ENCODE measurements around the gene TFCP2L1. TPM values are rescaled to one million over a fixed set of nuclear protein-coding genes. Genes with fewer than 3 reads are reported as not detected.

Gene TFCP2L1
- total RNA-seq, 4 donors from 2014 or later: 0.31 to 5.7 (median 0.41) TPM

GRCh38 chr2:121281694-121282093 lies 3.3 kb downstream of the TFCP2L1 start:
- 67 to 95% methylated on average over 3 to 4 of the region's 7 CpGs for WGBS, 2 donors (ENCODE audit: low coverage in 1 of 2)
- Histone ChIP-seq H3K36me3 (no peaks in the 10 kb centered on the region), H3K4me3 (no peak overlapping the region), H3K4me1 (peaks cover 0 to 16% (median 8%) of the 10 kb centered on the region in 3 donors), H3K27me3 (peaks cover 73% of the 10 kb centered on the region), H3K27ac (no peak overlapping the region), H3K9me3 (no peaks in the 10 kb centered on the region)
- TF ChIP-seq POLR2AphosphoS5 (IDR thresholded peaks at IDR 0.05): no peak
- no peak for TF ChIP-seq POLR2A (IDR thresholded peaks at IDR 0.05)
- no peak for TF ChIP-seq EP300 (IDR thresholded peaks at IDR 0.05)
- TF ChIP-seq, protein P1, sequence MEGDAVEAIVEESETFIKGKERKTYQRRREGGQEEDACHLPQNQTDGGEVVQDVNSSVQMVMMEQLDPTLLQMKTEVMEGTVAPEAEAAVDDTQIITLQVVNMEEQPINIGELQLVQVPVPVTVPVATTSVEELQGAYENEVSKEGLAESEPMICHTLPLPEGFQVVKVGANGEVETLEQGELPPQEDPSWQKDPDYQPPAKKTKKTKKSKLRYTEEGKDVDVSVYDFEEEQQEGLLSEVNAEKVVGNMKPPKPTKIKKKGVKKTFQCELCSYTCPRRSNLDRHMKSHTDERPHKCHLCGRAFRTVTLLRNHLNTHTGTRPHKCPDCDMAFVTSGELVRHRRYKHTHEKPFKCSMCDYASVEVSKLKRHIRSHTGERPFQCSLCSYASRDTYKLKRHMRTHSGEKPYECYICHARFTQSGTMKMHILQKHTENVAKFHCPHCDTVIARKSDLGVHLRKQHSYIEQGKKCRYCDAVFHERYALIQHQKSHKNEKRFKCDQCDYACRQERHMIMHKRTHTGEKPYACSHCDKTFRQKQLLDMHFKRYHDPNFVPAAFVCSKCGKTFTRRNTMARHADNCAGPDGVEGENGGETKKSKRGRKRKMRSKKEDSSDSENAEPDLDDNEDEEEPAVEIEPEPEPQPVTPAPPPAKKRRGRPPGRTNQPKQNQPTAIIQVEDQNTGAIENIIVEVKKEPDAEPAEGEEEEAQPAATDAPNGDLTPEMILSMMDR (IDR thresholded peaks at IDR 0.05): no peak
- ATAC-seq: no peak

DNA sequence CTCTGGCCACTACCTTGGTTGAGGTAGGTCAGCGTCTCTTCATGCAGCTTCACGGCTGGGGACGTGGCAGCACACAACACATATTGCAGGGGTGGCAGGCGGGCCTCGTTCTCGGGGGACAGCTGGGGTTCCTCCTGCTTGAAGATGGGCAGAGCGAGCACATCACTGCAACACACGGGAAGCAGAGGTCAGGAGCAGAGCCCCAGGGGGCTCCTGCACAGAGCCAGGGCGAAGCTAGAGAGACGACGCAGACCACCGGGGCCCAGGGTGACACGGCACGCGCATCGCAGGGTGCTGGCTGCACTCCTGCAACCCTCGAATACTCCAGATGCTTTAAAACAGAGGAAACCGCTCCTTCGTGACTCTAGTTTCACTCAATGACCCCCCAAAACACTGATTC lies 3.9 kb downstream of the TFCP2L1 start:
- WGBS, 2 donors (ENCODE audit: low coverage in 1 of 2): 69% methylated on average over 2 of the region's 19 CpGs; no CpG with 5 or more reads in 1 of the 2 donors
- Histone ChIP-seq H3K9me3 (no peaks in the 10 kb centered on the region), H3K36me3 (no peaks in the 10 kb centered on the region), H3K27me3 (peaks cover 72% of the 10 kb centered on the region), H3K4me1 (peaks cover 0 to 16% (median 8%) of the 10 kb centered on the region in 3 donors), H3K4me3 (no peak overlapping the region), H3K27ac (no peak overlapping the region)
- TF ChIP-seq POLR2A (IDR thresholded peaks at IDR 0.05) (no peak), POLR2AphosphoS5 (IDR thresholded peaks at IDR 0.05) (no peak), EP300 (IDR thresholded peaks at IDR 0.05) (no peak)
- TF ChIP-seq, protein P1 (IDR thresholded peaks at IDR 0.05): no peak
- no peak for ATAC-seq

- ATAC-seq: no peak
Measured at GRCh38 chr2:121279476-121280220, 5.4 kb downstream of the TFCP2L1 start.

GRCh38 chr2:121276341-121276740 lies 8.7 kb downstream of the TFCP2L1 start:
- WGBS, 2 donors (ENCODE audit: low coverage in 1 of 2): 93% methylated on average over 5 of the region's 6 CpGs; no CpG with 5 or more reads in 1 of the 2 donors
- H3K36me3 ChIP-seq: no peaks in the 10 kb centered on the region
- no peaks in the 10 kb centered on the region for H3K4me1 ChIP-seq
- peaks cover 38% of the 10 kb centered on the region for H3K27me3 ChIP-seq
- no peak overlapping the region for H3K27ac ChIP-seq
- H3K4me3 ChIP-seq: no peak overlapping the region
- H3K9me3 ChIP-seq: no peaks in the 10 kb centered on the region
- no peak for ATAC-seq
- TF ChIP-seq EP300 (IDR thresholded peaks at IDR 0.05) (no peak), POLR2AphosphoS5 (IDR thresholded peaks at IDR 0.05) (no peak), POLR2A (IDR thresholded peaks at IDR 0.05) (no peak)
- TF ChIP-seq, protein P1 (IDR thresholded peaks at IDR 0.05): no peak

More at GRCh38 chr2:121279476-121280220, 5.4 kb downstream of the TFCP2L1 start:
- H3K27ac ChIP-seq: no peak overlapping the region
- no peaks in the 10 kb centered on the region for H3K36me3 ChIP-seq
- no peaks in the 10 kb centered on the region for H3K9me3 ChIP-seq
- TF ChIP-seq EP300 (IDR thresholded peaks at IDR 0.05): no peak
- TF ChIP-seq POLR2A (IDR thresholded peaks at IDR 0.05): no peak
- TF ChIP-seq, protein P1 (IDR thresholded peaks at IDR 0.05): no peak
- TF ChIP-seq POLR2AphosphoS5 (IDR thresholded peaks at IDR 0.05): no peak
- H3K27me3 ChIP-seq: peaks cover 63% of the 10 kb centered on the region
- no peak overlapping the region for H3K4me3 ChIP-seq
- peaks cover 0 to 8% (median 5%) of the 10 kb centered on the region in 3 donors for H3K4me1 ChIP-seq
- 72 to 80% methylated on average over 3 to 5 of the region's 10 CpGs for WGBS, 2 donors (ENCODE audit: low coverage in 1 of 2)

- Histone ChIP-seq H3K27ac (no peak overlapping the region), H3K36me3 (no peaks in the 10 kb centered on the region), H3K4me3 (no peak overlapping the region), H3K27me3 (peaks cover 13% of the 10 kb centered on the region), H3K4me1 (no peaks in the 10 kb centered on the region), H3K9me3 (no peaks in the 10 kb centered on the region)
- 43 to 55% methylated on average over 3 of the region's 3 CpGs for WGBS, 2 donors (ENCODE audit: low coverage in 1 of 2)
- TF ChIP-seq EP300 (IDR thresholded peaks at IDR 0.05) (no peak), POLR2AphosphoS5 (IDR thresholded peaks at IDR 0.05) (no peak), POLR2A (IDR thresholded peaks at IDR 0.05) (no peak)
- TF ChIP-seq, protein P1 (IDR thresholded peaks at IDR 0.05): no peak
- no peak for ATAC-seq
Measured at GRCh38 chr2:121273116-121273515, 11.9 kb downstream of the TFCP2L1 start.
